Astrocyte of the spinal cord (primary cell): Measurements from ENCODE around the gene TSPEAR.
"Not testable (repeated sequence)": the region's sequence is repeated elsewhere in the genome, so short reads cannot be mapped to it uniquely, and the experiment has no call there.

Source experiments
- DNase-seq: peaks from one replicate; pipeline ENCODE4 v3.0.0; 2011; ENCODE audit warnings: low read depth, low spot score
- H3K4me3 ChIP-seq: 2 replicates; pipeline ENCODE4 v1.5.1; 2011; ENCODE audit warnings: low read depth, mild to moderate bottlenecking, low read length, moderate library complexity
- CTCF ChIP-seq: IDR thresholded peaks from 2 replicates; pipeline ENCODE4 v1.5.1; 2012; ENCODE audit warnings: low read depth, mild to moderate bottlenecking, low read length, inconsistent platforms
- in situ Hi-C: cut with HindIII; loops from 2 replicates; pipeline ENCODE4 v1.10.0; 2017; ENCODE audit warnings: low sequenced_read_pairs

The TSPEAR gene

GRCh38 chr21:44613386-44614155 lies 97.8 kb downstream of the TSPEAR start:
- in situ Hi-C loops: no loop called here
- DNase-seq: no peak
- no peak overlapping the region for H3K4me3 ChIP-seq
- TF ChIP-seq CTCF: no peak

- no peak overlapping the region for H3K4me3 ChIP-seq
- no peak for DNase-seq
- in situ Hi-C loops: no loop called here
- no peak for TF ChIP-seq CTCF
Observed at GRCh38 chr21:44612669-44613229, 98.6 kb downstream of the TSPEAR start.

- DNase-seq: no peak
- in situ Hi-C loops: no loop called here
- no peak for TF ChIP-seq CTCF
- H3K4me3 ChIP-seq: no peak within 1 kb of the TSS
Observed at GRCh38 chr21:44612029-44612486, 99.3 kb downstream of the TSPEAR start, which contains the start of gene KRTAP10-8. Gene KRTAP10-8, plus strand, starts transcription at chr21:44612079. Its CDS starts 22 bp downstream, at chr21:44612101.

GRCh38 chr21:44611551-44611950 lies 99.8 kb downstream of the TSPEAR start:
- TF ChIP-seq CTCF: no peak
- in situ Hi-C loops: no loop called here
- H3K4me3 ChIP-seq: no peak overlapping the region
- DNase-seq: no peak

- H3K4me3 ChIP-seq, in situ Hi-C loops, DNase-seq: not testable (repeated sequence)
Observed at GRCh38 chr21:44610157-44610843, 101.1 kb downstream of the TSPEAR start.

GRCh38 chr21:44609193-44609592 lies 102.2 kb downstream of the TSPEAR start:
- in situ Hi-C loops: no loop called here
- no peak for TF ChIP-seq CTCF

GRCh38 chr21:44606495-44606894 lies 104.9 kb downstream of the TSPEAR start:
- in situ Hi-C loops: no loop called here
- TF ChIP-seq CTCF: no peak
- no peak for DNase-seq
- H3K4me3 ChIP-seq: no peak overlapping the region

More at GRCh38 chr21:44609193-44609592, 102.2 kb downstream of the TSPEAR start:
- H3K4me3 ChIP-seq: no peak overlapping the region
- DNase-seq: no peak
